Spinal cord (tissue), 10 donors: ENCODE results near the gene SPATA18. TPM values are rescaled to one million over a fixed set of nuclear protein-coding genes. Genes with fewer than 3 reads are reported as not detected.

ENCODE experiments used
- DNase-seq, 6 donors: peaks; one replicate each; pipeline versions ENCODE4 v3.0.0 to v3.0.0-alpha.2; 2013 to 2015; ENCODE audit warnings: low spot score in 6 of 6, low read depth in 4 of 6
- H3K27ac ChIP-seq: one replicate; pipeline ENCODE4 v1.5.1; 2013; ENCODE audit warnings: low read depth, low read length, control low read depth
- H3K27me3 ChIP-seq: one replicate; pipeline ENCODE4 v1.6.1; 2013; ENCODE audit warnings: low read length; ENCODE audit not compliant: control insufficient read depth, insufficient read depth
- H3K36me3 ChIP-seq: one replicate; pipeline ENCODE4 v1.6.1; 2013; ENCODE audit warnings: low read length; ENCODE audit not compliant: control insufficient read depth, insufficient read depth
- H3K4me1 ChIP-seq: one replicate; pipeline ENCODE4 v1.6.1; 2013; ENCODE audit warnings: low read length; ENCODE audit not compliant: control insufficient read depth, insufficient read depth
- H3K4me3 ChIP-seq: one replicate; pipeline ENCODE4 v1.5.1; 2013; ENCODE audit warnings: low read depth, low read length, control low read depth
- H3K9me3 ChIP-seq: one replicate; pipeline ENCODE4 v1.6.1; 2013; ENCODE audit warnings: low read length; ENCODE audit not compliant: control insufficient read depth, insufficient read depth
- WGBS: methylation state at CpG from one replicate; pipeline ENCODE4 v1.1.5; 2013; ENCODE audit warnings: missing lambda C conversion rate; ENCODE audit not compliant: insufficient coverage; 5-methylcytosine and 5-hydroxymethylcytosine counted together
- polyA plus RNA-seq, 2 donors: library from polyadenylated mRNA; unstranded; fragments of 120-200 nt; gene quantifications; one replicate each; pipeline ENCODE4 v1.2.1, GENCODE V29; 2013; ENCODE audit not compliant: insufficient read length in 2 of 2
- total RNA-seq, 2 donors: library from RNA; depleted of rRNA in 1 of 2; stranded (reverse); fragments of 120-200 nt in 1 of 2; fragments of >200 nt in 1 of 2; gene quantifications; one replicate each; pipeline versions ENCODE4 v1.2.3 to v1.2.4, GENCODE V29; 2013 to 2014
- donor health status: healthy.

Gene SPATA18
- total and polyA plus RNA-seq, 4 donors, result 5.3 to 11.2 (median 7.7) TPM

- Histone ChIP-seq H3K36me3 (no peaks in the 10 kb centered on the region), H3K27me3 (no peaks in the 10 kb centered on the region), H3K9me3 (no peaks in the 10 kb centered on the region), H3K27ac (no peak overlapping the region), H3K4me3 (no peak overlapping the region), H3K4me1 (no peaks in the 10 kb centered on the region)
- DNase-seq, result peak in 1 of 6 donors; percentile 28
- no CpG with 5 or more reads among the region's 1 CpG for WGBS
Observed at GRCh38 chr4:52098618-52099017, 47.5 kb downstream of the SPATA18 start.

GRCh38 chr4:52099860-52100461 lies 48.9 kb downstream of the SPATA18 start:
- Histone ChIP-seq H3K36me3 (no peaks in the 10 kb centered on the region), H3K4me3 (no peak overlapping the region), H3K27ac (no peak overlapping the region)

DNA sequence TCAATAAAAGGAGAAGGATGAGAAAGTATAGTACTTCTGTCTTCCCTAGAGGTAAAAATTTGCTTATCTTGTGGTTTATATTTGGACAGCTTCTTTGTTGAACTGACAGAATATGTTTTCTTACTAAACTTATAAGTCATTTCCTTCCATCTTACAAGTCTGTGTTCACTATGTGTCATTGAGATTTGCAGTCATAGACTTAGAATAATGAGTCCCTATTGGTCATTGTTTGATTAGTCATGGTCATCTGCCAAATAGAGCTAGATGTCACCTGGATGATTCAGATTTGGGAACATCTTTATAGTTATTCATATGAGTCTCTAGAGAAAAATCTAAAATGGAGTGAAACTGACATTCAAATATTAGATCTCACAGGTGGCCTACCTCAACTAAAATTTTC lies 51.5 kb downstream of the SPATA18 start:
- no peak for DNase-seq
- Histone ChIP-seq H3K4me3 (no peak overlapping the region), H3K27me3 (no peaks in the 10 kb centered on the region), H3K36me3 (no peaks in the 10 kb centered on the region), H3K27ac (no peak overlapping the region), H3K4me1 (no peaks in the 10 kb centered on the region), H3K9me3 (no peaks in the 10 kb centered on the region)

More at GRCh38 chr4:52099860-52100461, 48.9 kb downstream of the SPATA18 start:
- DNase-seq, result no peak
- Histone ChIP-seq H3K9me3 (no peaks in the 10 kb centered on the region), H3K4me1 (no peaks in the 10 kb centered on the region), H3K27me3 (no peaks in the 10 kb centered on the region)
- WGBS, result 71% methylated on average over 1 of the region's 2 CpGs

DNA sequence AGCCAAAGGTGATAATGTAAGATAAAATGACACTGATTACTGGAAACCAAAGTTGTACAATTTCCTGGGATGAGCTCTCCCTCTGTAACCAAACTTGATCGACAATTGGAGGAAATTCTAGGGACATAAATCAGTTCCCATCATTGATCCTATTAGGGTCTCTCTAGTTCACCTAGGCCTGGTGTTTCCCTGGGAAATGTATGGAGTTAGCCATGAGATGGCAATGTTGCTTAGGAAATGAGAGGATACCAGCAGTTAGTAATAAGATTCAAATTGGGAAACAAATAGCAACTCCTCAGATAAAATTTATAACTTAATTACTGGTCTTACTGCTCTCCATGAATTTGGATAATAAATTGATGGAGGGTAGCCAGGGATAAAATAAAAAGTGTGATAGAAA lies 52.2 kb downstream of the SPATA18 start:
- Histone ChIP-seq H3K27me3 (no peaks in the 10 kb centered on the region), H3K27ac (no peak overlapping the region), H3K4me3 (no peak overlapping the region), H3K9me3 (no peaks in the 10 kb centered on the region), H3K36me3 (no peaks in the 10 kb centered on the region), H3K4me1 (no peaks in the 10 kb centered on the region)
- WGBS, result no CpG with 5 or more reads among the region's 1 CpG
- DNase-seq, result peak in 4 of 6 donors; percentile 11 to 79 (median 44)

DNA sequence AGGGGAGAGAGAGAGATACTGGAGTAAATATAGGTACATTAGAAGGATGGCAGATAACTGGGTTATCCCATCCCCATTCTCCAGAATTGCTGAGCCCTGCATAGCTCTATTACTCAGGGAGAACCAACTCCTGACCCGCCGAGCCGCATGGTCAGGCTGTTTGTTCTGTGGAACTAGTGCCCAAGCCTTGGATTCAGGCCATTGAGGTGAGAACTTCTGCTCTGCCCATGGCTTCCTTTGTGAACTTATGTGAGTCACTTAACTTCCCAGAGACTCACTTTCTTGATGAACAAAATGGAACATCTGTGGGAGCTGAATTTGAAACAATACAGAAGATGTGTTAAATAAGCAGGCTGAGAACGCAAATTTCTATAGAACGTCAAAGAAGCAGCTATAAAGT lies 54.2 kb downstream of the SPATA18 start:
- no peak for DNase-seq
- no CpG with 5 or more reads among the region's 5 CpGs for WGBS
- H3K27ac ChIP-seq, result no peak overlapping the region
- H3K9me3 ChIP-seq, result no peaks in the 10 kb centered on the region
- no peaks in the 10 kb centered on the region for H3K36me3 ChIP-seq
- H3K4me3 ChIP-seq, result no peak overlapping the region
- no peaks in the 10 kb centered on the region for H3K27me3 ChIP-seq
- H3K4me1 ChIP-seq, result no peaks in the 10 kb centered on the region

DNA sequence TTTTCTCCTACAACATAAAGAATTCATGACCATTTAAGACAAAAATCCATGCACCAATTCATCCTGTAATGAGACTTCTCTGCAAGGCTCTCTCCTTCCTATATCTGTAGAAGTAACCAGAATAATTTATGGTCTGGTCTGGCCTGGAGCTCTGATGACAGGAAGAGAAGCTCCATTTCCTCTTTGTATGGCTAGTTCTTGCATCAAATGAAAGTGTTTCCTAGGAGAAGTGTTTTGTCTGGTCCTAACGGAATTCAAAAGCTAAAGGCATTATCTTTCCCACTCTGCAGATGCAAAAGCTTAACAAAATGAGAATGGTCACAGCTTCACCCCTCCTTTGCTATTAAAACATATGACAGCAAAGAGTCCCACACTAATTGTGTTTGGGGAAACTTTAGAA lies 55.1 kb downstream of the SPATA18 start:
- WGBS, result no CpG with 5 or more reads among the region's 1 CpG
- Histone ChIP-seq H3K9me3 (no peaks in the 10 kb centered on the region), H3K4me1 (no peaks in the 10 kb centered on the region), H3K4me3 (no peak overlapping the region), H3K27me3 (no peaks in the 10 kb centered on the region), H3K27ac (no peak overlapping the region), H3K36me3 (no peaks in the 10 kb centered on the region)
- peak in 1 of 6 donors; percentile 10 for DNase-seq

DNA sequence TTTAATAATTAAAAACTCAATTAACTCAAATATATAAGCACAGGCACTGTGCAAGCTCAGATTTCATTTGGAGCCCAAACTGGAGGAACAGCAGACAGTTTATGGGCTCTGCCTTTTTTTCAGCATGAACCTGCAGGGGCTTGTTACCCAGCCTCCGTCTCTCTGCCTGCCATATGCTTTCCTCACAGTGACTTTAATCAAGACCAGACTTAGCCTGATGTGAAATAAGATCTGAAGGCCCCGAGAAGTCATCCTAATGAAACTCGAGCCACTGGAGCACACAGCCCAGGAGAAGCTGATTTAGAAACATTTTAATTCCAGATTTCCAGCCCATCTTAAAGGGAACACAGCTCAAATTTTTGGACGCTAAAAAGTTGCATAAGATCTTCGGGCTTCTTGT lies 55.6 kb downstream of the SPATA18 start:
- WGBS, result 59% methylated on average over 5 of the region's 5 CpGs
- Histone ChIP-seq H3K27me3 (no peaks in the 10 kb centered on the region), H3K27ac (no peak overlapping the region), H3K4me3 (no peak overlapping the region), H3K9me3 (no peaks in the 10 kb centered on the region), H3K36me3 (no peaks in the 10 kb centered on the region), H3K4me1 (no peaks in the 10 kb centered on the region)
- DNase-seq, result peak in 2 of 6 donors; percentile 23 to 64

- H3K27ac ChIP-seq, result no peak overlapping the region
- no peaks in the 10 kb centered on the region for H3K36me3 ChIP-seq
- no peaks in the 10 kb centered on the region for H3K27me3 ChIP-seq
- DNase-seq, result no peak
- no peaks in the 10 kb centered on the region for H3K9me3 ChIP-seq
- WGBS, result no CpG with 5 or more reads among the region's 3 CpGs
- H3K4me1 ChIP-seq, result no peaks in the 10 kb centered on the region
- H3K4me3 ChIP-seq, result no peak overlapping the region
Observed at GRCh38 chr4:52107336-52107735, 56.2 kb downstream of the SPATA18 start.

DNA sequence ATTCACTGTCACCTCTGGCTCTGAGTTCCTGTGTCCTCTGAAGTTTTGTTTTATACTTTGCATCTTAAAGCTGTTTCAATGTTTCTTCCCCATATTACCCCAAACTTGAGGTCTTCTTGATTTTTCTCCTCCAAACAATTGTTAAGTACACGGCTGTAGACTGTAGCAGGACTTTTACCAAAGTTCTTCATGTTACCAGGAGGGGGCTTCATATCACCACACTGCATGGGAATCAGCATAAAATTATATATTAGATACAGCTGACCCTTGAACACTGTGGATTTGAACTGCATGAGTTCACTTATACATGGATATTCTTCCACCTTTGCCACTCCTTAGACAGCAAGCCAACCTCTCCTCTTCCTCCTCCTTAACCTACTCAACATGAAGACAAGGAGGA lies 56.6 kb downstream of the SPATA18 start:
- H3K27ac ChIP-seq, result no peak overlapping the region
- whole genome bisulfite sequencing, result no CpG with 5 or more reads among the region's 1 CpG
- no peaks in the 10 kb centered on the region for H3K4me1 ChIP-seq
- no peak overlapping the region for H3K4me3 ChIP-seq
- no peaks in the 10 kb centered on the region for H3K27me3 ChIP-seq
- no peaks in the 10 kb centered on the region for H3K9me3 ChIP-seq
- DNase-seq, result no peak
- no peaks in the 10 kb centered on the region for H3K36me3 ChIP-seq

DNA sequence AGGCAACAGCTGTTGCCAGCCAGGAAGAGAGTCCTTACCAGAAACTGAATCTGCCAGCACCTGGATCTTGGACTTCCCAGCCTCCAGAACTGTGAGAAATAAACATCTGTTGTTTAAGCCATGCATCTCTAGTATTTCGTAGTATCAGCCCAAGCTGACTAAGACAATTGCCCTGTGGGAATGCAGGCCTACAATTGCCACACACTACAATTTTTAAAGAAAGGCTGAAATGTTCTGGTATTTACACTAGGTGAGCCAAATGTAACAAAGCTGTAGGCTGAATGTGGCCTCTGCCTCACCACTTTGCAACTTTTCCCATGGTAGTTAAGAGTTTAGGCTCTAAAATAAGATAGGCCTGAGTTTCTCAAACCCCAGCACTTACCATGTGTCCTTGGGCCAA lies 59.1 kb downstream of the SPATA18 start:
- no peaks in the 10 kb centered on the region for H3K4me1 ChIP-seq
- WGBS, result no CpG with 5 or more reads among the region's 1 CpG
- no peak for DNase-seq
- no peak overlapping the region for H3K27ac ChIP-seq
- no peaks in the 10 kb centered on the region for H3K36me3 ChIP-seq
- no peaks in the 10 kb centered on the region for H3K27me3 ChIP-seq
- no peak overlapping the region for H3K4me3 ChIP-seq
- no peaks in the 10 kb centered on the region for H3K9me3 ChIP-seq
